ENCODE results near the gene SLC6A5. TPM values are rescaled to one million over a fixed set of nuclear protein-coding genes. Genes with fewer than 3 reads are reported as not detected.
"Not testable (repeated sequence)": the region's sequence is repeated elsewhere in the genome, so short reads cannot be mapped to it uniquely, and the experiment has no call there.

The SLC6A5 gene
- total and polyA plus RNA-seq, 2 experiments from 2014 or later, result 0.03 TPM; not detected in 1

DNA sequence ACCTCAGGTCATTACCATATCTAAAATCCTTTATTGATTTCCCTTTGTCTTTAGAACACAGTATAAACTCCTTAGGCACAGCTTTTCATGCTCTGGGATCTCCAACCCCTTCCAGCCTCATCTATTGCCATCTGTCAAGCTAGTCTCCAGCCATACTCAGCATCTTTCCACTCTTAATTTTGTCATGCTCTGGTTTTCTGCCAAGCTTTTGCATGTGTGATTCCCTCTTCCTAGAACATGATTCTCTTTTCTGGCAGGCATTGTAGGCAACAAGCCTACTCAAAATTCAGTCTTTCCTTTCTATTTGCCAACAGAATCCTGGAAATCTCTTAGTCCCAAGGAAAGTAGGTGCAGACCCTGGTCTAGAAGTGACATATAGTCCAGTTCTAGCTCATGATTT lies 35.5 kb upstream of the SLC6A5 start:
- H3K27ac ChIP-seq, result no peak overlapping the region
- H3K27me3 ChIP-seq, result no peaks in the 10 kb centered on the region

DNA sequence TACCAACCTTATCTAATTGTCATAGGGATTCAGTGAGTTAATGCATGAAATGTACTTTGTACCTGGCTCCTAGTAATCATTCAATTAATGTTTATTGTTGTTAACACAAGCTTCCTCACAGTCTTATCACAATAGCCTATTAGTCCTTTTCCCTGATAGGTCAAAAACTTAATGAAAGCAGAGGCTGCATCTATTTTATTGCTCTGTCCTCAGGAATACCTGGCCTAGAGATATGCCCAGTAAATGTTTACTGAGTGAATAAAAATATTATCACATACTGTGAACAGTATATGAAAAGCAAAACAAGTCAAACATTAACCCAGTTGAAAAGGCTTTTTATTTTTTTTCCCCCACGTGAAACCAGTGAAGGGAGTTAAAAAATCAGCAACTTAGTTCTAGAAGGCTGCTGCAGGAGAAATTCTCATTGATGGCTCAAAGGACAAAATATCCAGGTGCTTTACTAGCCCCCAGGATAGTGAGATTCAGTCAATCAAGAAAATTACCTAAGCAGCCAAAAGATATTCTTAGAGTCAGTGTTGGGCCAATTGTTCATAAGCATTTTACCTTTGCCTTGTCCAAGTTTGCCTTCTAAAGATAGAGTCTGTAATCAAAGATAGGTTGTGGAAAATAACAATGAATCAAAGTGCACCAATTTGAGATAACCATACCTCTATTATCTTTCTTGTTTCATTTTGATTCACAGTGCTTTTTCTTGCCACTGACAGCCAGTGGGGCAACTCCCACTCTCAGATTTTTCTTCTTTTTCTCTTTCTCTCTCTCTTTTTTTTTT lies 34.4 kb upstream of the SLC6A5 start:
- Histone ChIP-seq H3K4me2 (no peak overlapping the region), H3K27ac (no peak overlapping the region), H2AFZ (no peak overlapping the region), H3K9me3 (ENCODE audit: low read depth) (no peaks in the 10 kb centered on the region), H3K36me3 (replicated peaks; ENCODE audit: insufficient read depth, low read depth) (no peaks in the 10 kb centered on the region), H3K79me2 (no peaks in the 10 kb centered on the region), H3K27me3 (no peaks in the 10 kb centered on the region), H4K20me1 (ENCODE audit: insufficient read depth, poor library complexity, severe bottlenecking) (no peaks in the 10 kb centered on the region), H3K4me1 (ENCODE audit: insufficient read depth) (no peaks in the 10 kb centered on the region), H3K4me3 (no peak overlapping the region), H3K9me2 (replicated peaks; ENCODE audit: insufficient read depth) (no peaks in the 10 kb centered on the region)
- no peak for DNase-seq (ENCODE audit: low spot score)
- WGBS (ENCODE audit: low lambda C conversion rate, missing lambda C conversion rate), result 35% methylated on average over 1 of the region's 1 CpG
- TF ChIP-seq EZH2 (IDR thresholded peaks at IDR 0.05; ENCODE audit: borderline replicate concordance) (no peak), EZH2phosphoT487 (IDR thresholded peaks at IDR 0.05; ENCODE audit: low read depth, severe bottlenecking, unreplicated experiment) (no peak)

More for the DNA sequence above, 35.5 kb upstream of the SLC6A5 start:
- no peaks in the 10 kb centered on the region for H3K9me3 ChIP-seq (ENCODE audit: low read depth)
- no peak overlapping the region for H3K4me3 ChIP-seq
- DNase-seq (ENCODE audit: low spot score), result no peak
- no peaks in the 10 kb centered on the region for H3K36me3 ChIP-seq (replicated peaks; ENCODE audit: insufficient read depth, low read depth)
- no peaks in the 10 kb centered on the region for H3K79me2 ChIP-seq
- H3K9me2 ChIP-seq (replicated peaks; ENCODE audit: insufficient read depth), result no peaks in the 10 kb centered on the region
- no peaks in the 10 kb centered on the region for H4K20me1 ChIP-seq (ENCODE audit: insufficient read depth, poor library complexity, severe bottlenecking)
- no peak overlapping the region for H2AFZ ChIP-seq
- TF ChIP-seq EZH2phosphoT487 (IDR thresholded peaks at IDR 0.05; ENCODE audit: low read depth, severe bottlenecking, unreplicated experiment) (no peak), EZH2 (IDR thresholded peaks at IDR 0.05; ENCODE audit: borderline replicate concordance) (no peak)
- TF ChIP-seq, protein P1, sequence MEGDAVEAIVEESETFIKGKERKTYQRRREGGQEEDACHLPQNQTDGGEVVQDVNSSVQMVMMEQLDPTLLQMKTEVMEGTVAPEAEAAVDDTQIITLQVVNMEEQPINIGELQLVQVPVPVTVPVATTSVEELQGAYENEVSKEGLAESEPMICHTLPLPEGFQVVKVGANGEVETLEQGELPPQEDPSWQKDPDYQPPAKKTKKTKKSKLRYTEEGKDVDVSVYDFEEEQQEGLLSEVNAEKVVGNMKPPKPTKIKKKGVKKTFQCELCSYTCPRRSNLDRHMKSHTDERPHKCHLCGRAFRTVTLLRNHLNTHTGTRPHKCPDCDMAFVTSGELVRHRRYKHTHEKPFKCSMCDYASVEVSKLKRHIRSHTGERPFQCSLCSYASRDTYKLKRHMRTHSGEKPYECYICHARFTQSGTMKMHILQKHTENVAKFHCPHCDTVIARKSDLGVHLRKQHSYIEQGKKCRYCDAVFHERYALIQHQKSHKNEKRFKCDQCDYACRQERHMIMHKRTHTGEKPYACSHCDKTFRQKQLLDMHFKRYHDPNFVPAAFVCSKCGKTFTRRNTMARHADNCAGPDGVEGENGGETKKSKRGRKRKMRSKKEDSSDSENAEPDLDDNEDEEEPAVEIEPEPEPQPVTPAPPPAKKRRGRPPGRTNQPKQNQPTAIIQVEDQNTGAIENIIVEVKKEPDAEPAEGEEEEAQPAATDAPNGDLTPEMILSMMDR (IDR thresholded peaks at IDR 0.05; ENCODE audit: poor library complexity), result no peak
- no peaks in the 10 kb centered on the region for H3K4me1 ChIP-seq (ENCODE audit: insufficient read depth)
- no peak overlapping the region for H3K4me2 ChIP-seq

DNA sequence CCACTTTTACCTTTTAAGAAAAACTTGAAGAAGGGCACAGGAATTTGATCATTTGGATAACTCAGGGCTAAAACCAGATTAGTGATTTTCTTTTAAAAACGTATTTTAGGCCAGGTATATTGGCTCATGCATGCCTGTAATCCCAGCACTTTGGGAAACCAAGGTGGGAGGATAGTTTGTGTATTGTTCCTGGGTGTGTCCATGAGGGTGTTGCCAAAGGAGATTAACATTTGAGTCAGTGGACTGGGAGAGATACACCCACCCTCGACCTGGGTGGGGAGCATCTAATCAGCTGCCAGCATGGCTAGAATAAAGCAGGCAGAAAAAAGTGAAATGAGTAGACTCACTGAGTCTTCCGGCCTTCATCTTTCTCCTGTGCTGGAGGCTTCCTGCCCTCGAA lies 33.3 kb upstream of the SLC6A5 start:
- WGBS (ENCODE audit: low lambda C conversion rate, missing lambda C conversion rate), result 58% methylated on average over 4 of the region's 4 CpGs
- not testable (repeated sequence) for H3K36me3 ChIP-seq (replicated peaks; ENCODE audit: insufficient read depth, low read depth); H4K20me1 ChIP-seq (ENCODE audit: insufficient read depth, poor library complexity, severe bottlenecking); H3K27ac ChIP-seq; H3K27me3 ChIP-seq; H3K9me3 ChIP-seq (ENCODE audit: low read depth); H2AFZ ChIP-seq; H3K4me2 ChIP-seq; H3K4me3 ChIP-seq; DNase-seq (ENCODE audit: low spot score); H3K79me2 ChIP-seq; H3K4me1 ChIP-seq (ENCODE audit: insufficient read depth); H3K9me2 ChIP-seq (replicated peaks; ENCODE audit: insufficient read depth)

DNA sequence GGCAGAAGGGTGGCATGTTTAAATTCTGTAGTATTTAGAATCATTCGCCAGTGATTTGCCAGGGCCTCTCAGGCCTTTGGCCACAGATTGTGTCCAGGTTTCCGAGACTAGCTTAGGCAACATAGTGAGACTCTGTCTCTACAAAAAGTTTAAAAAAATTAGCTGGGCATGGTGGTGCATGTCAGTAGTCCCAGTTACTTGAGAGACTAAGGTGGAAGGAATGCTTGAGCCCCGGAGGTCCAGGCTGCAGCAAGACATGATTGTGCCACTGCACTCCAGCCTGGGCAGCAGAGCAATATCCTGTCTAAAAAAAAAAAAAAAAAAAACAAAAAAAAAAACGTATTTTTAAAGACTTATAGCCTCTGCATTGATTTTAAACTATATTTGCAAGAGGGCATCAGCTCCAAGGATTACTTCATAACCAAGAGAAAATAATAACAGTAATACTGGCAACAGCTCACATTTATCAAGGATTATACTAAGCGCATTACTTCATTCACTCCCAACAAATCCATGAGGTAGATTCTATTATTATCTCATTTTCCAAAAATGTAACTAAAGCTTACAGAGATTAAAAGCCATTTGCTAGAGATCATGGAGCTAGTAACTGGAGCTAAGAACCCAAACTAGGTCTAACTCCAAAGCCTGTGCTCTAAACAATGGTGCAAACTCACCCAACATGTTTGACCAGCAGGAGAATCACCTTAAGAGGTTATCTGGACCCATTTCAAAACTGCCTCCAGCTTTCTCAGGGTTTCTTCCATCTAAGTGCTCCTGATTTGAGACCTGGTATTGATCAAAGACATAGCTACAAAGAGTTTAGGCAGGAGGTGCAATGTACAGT lies 32.6 kb upstream of the SLC6A5 start:
- Histone ChIP-seq H3K4me2 (no peak overlapping the region), H3K4me1 (ENCODE audit: insufficient read depth) (no peaks in the 10 kb centered on the region), H2AFZ (no peak overlapping the region), H3K9me3 (ENCODE audit: low read depth) (no peaks in the 10 kb centered on the region), H3K27ac (no peak overlapping the region), H4K20me1 (ENCODE audit: insufficient read depth, poor library complexity, severe bottlenecking) (no peaks in the 10 kb centered on the region), H3K27me3 (no peaks in the 10 kb centered on the region), H3K36me3 (replicated peaks; ENCODE audit: insufficient read depth, low read depth) (no peaks in the 10 kb centered on the region), H3K4me3 (no peak overlapping the region), H3K79me2 (no peaks in the 10 kb centered on the region), H3K9me2 (replicated peaks; ENCODE audit: insufficient read depth) (no peaks in the 10 kb centered on the region)
- WGBS (ENCODE audit: low lambda C conversion rate, missing lambda C conversion rate), result 93% methylated on average over 4 of the region's 5 CpGs
- TF ChIP-seq, protein P1 (IDR thresholded peaks at IDR 0.05; ENCODE audit: poor library complexity), result no peak
- TF ChIP-seq EZH2phosphoT487 (IDR thresholded peaks at IDR 0.05; ENCODE audit: low read depth, severe bottlenecking, unreplicated experiment) (no peak), EZH2 (IDR thresholded peaks at IDR 0.05; ENCODE audit: borderline replicate concordance) (no peak)
- no peak for DNase-seq (ENCODE audit: low spot score)

DNA sequence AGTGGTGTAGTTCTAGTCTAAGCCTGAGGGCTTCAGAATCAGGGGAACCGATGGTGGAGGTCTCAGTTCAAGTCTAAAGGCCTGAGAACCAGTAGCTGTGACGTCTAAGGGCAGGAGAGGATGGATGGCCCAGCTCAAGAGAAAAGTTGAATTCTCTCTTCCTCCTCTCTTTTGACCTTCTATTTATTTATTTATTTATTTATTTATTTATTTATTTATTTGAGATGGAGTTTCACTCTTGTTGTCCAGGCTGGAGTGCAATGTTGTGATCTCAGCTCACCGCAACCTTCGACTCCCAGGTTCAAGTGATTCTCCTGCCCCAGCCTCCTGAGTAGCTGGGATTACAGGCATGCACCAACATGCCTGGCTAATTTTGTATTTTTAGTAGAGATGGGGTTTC lies 19.7 kb upstream of the SLC6A5 start:
- H3K79me2 ChIP-seq; H3K27me3 ChIP-seq; H3K9me2 ChIP-seq (replicated peaks; ENCODE audit: insufficient read depth); H3K4me2 ChIP-seq; H3K9me3 ChIP-seq (ENCODE audit: low read depth); H3K4me1 ChIP-seq (ENCODE audit: insufficient read depth); H4K20me1 ChIP-seq (ENCODE audit: insufficient read depth, poor library complexity, severe bottlenecking); DNase-seq (ENCODE audit: low spot score); H2AFZ ChIP-seq; H3K36me3 ChIP-seq (replicated peaks; ENCODE audit: insufficient read depth, low read depth); H3K4me3 ChIP-seq; H3K27ac ChIP-seq: not testable (repeated sequence)
- 98% methylated on average over 4 of the region's 4 CpGs for WGBS (ENCODE audit: low lambda C conversion rate, missing lambda C conversion rate)

Data from hepatocyte (in vitro differentiated cells).